ENCODE measurements around the gene EWSR1. TPM values are rescaled to one million over a fixed set of nuclear protein-coding genes. Genes with fewer than 3 reads are reported as not detected.
A peak's percentile ranks its signal among the peaks of the same experiment; 100 is the strongest.
"Not testable (repeated sequence)": the region's sequence is repeated elsewhere in the genome, so short reads cannot be mapped to it uniquely, and the experiment has no call there.

The EWSR1 gene
- total and polyA plus RNA-seq, 7 donors = 78.5 to 230 (median 152) TPM

GRCh38 chr22:29342577-29343312 is 74.7 kb downstream of the EWSR1 start:
- no peak for DNase-seq
- intact Hi-C loops (cut with DNase I) = no loop called here
- Histone ChIP-seq H3K9me3 (no peaks in the 10 kb centered on the region), H3K27me3 (ENCODE audit: insufficient read depth in 3 of 3, low read length in 2 of 3) (no peaks in the 10 kb centered on the region), H3K4me1 (peaks cover 69% of the 10 kb centered on the region), H3K27ac (peak overlapping the region; percentile 79), H3K36me3 (ENCODE audit: insufficient read depth in 1 of 2, low read depth in 1 of 2) (peaks cover 0 to 71% of the 10 kb centered on the region in 2 donors), H3K4me3 (no peak overlapping the region)
- TF ChIP-seq CTCF (IDR thresholded peaks at IDR 0.05) = no peak
- ATAC-seq = peak in 1 of 4 donors; percentile 15
- 76 to 86% (median 76%) methylated on average over 10 of the region's 10 CpGs for WGBS, 3 donors

- ATAC-seq = no peak
Observed at GRCh38 chr22:29343313-29343805, 75.3 kb downstream of the EWSR1 start.

GRCh38 chr22:29344137-29344536 is 76.1 kb downstream of the EWSR1 start:
- 23 to 43% (median 25%) methylated on average over 5 of the region's 5 CpGs for WGBS, 3 donors
- peaks cover 68% of the 10 kb centered on the region for H3K4me1 ChIP-seq
- H3K36me3 ChIP-seq (ENCODE audit: insufficient read depth in 1 of 2, low read depth in 1 of 2) = peaks cover 0 to 71% of the 10 kb centered on the region in 2 donors
- peak; percentile 78 to 90 (median 81) for ATAC-seq
- no peaks in the 10 kb centered on the region for H3K27me3 ChIP-seq (ENCODE audit: insufficient read depth in 3 of 3, low read length in 2 of 3)
- no peak overlapping the region for H3K4me3 ChIP-seq
- peak; percentile 87 to 92 for DNase-seq
- intact Hi-C loops (cut with DNase I) = no loop called here
- TF ChIP-seq CTCF (IDR thresholded peaks at IDR 0.05) = no peak
- no peaks in the 10 kb centered on the region for H3K9me3 ChIP-seq
- peak overlapping the region; percentile 79 for H3K27ac ChIP-seq

More at GRCh38 chr22:29343313-29343805, 75.3 kb downstream of the EWSR1 start:
- Histone ChIP-seq H3K36me3 (ENCODE audit: insufficient read depth in 1 of 2, low read depth in 1 of 2) (peaks cover 0 to 71% of the 10 kb centered on the region in 2 donors), H3K9me3 (no peaks in the 10 kb centered on the region), H3K4me3 (no peak overlapping the region), H3K4me1 (peaks cover 69% of the 10 kb centered on the region), H3K27ac (peak overlapping the region; percentile 79), H3K27me3 (ENCODE audit: insufficient read depth in 3 of 3, low read length in 2 of 3) (no peaks in the 10 kb centered on the region)
- TF ChIP-seq CTCF (IDR thresholded peaks at IDR 0.05) = no peak
- DNase-seq = peak in 1 of 2 donors; percentile 51
- 60 to 68% (median 64%) methylated on average over 7 of the region's 7 CpGs for WGBS, 3 donors
- intact Hi-C loops (cut with DNase I) = no loop called here

- H3K27me3 ChIP-seq (ENCODE audit: insufficient read depth in 3 of 3, low read length in 2 of 3); ATAC-seq; H3K9me3 ChIP-seq; H3K4me3 ChIP-seq; intact Hi-C loops (cut with DNase I): not testable (repeated sequence)
- Histone ChIP-seq H3K36me3 (ENCODE audit: insufficient read depth in 1 of 2, low read depth in 1 of 2) (peaks cover 0 to 71% of the 10 kb centered on the region in 2 donors), H3K27ac (peak overlapping the region; percentile 79), H3K4me1 (peaks cover 64% of the 10 kb centered on the region)
- WGBS, 3 donors = 84 to 85% (median 84%) methylated on average over 5 of the region's 5 CpGs
- peak in 1 of 2 donors; percentile 0 for DNase-seq
Observed at GRCh38 chr22:29344889-29345288, 76.8 kb downstream of the EWSR1 start.

GRCh38 chr22:29345932-29346331 is 77.9 kb downstream of the EWSR1 start:
- Histone ChIP-seq H3K4me1 (peaks cover 64% of the 10 kb centered on the region), H3K4me3 (no peak overlapping the region), H3K36me3 (ENCODE audit: insufficient read depth in 1 of 2, low read depth in 1 of 2) (peaks cover 0 to 71% of the 10 kb centered on the region in 2 donors), H3K27me3 (ENCODE audit: insufficient read depth in 3 of 3, low read length in 2 of 3) (no peaks in the 10 kb centered on the region), H3K9me3 (no peaks in the 10 kb centered on the region), H3K27ac (peak overlapping the region; percentile 61)
- DNase-seq (peak in 1 of 2 donors; percentile 8), ATAC-seq (no peak)
- no peak for TF ChIP-seq CTCF (IDR thresholded peaks at IDR 0.05)
- intact Hi-C loops (cut with DNase I) = no loop called here

Data from psoas muscle (tissue), 8 donors.